GM12878 (cell line): ENCODE results near the gene CNOT10. TPM values are rescaled to one million over a fixed set of nuclear protein-coding genes. Genes with fewer than 3 reads are reported as not detected.

Experiments
- ATAC-seq: fragments of 200-7000 bp; cut with Tn5 transposase; 3 replicates; pipeline ENCODE4 v1.9.1; 2020; ENCODE audit warnings: mild to moderate bottlenecking, moderate library complexity
- BruUV-seq: library from RNA; stranded (reverse); fragments of 400-500 nt; replicated peaks from 2 replicates; lab custom pipeline; 2021; lab: Mats Ljungman, UMichigan
- CTCF ChIA-PET: fragments of 300-600 bp; sonication (Branson Sonifier 250); formaldehyde crosslinking; extraction: SDS; loops from one replicate; lab custom pipeline; 2021; ENCODE audit warnings: inconsistent platforms; lab: Yijun Ruan, JAX
- POLR2A ChIA-PET: fragments of 350-600 bp; formaldehyde crosslinking; extraction: SDS; loops from one replicate; lab custom pipeline; 2021; ENCODE audit warnings: inconsistent platforms; lab: Charles Lee
- RAD21 ChIA-PET: fragments of 300-600 bp; sonication (Branson Sonifier 250); formaldehyde crosslinking; loops from one replicate; lab custom pipeline; 2023; ENCODE audit warnings: antibody characterized with exemption; ENCODE audit not compliant: unreplicated experiment; lab: Charles Lee
- SMC1A ChIA-PET: fragments of 300-600 bp; sonication (Branson Sonifier 250); formaldehyde crosslinking; loops from one replicate; lab custom pipeline; 2023; ENCODE audit not compliant: unreplicated experiment, uncharacterized antibody; lab: Charles Lee
- DNase-seq: peaks from one replicate; pipeline ENCODE4 v3.0.0-alpha.2; 2011; ENCODE audit warnings: low read depth, low spot score
- FAIRE-seq: peaks from 3 replicates; lab custom pipeline; 2011; peaks lifted over from hg19 to GRCh38; lab: Jason Lieb, UNC
- H2AFZ ChIP-seq: 2 replicates; pipeline ENCODE4 v1.6.0; 2011; ENCODE audit warnings: low read depth, low read length, control low read depth; ENCODE audit not compliant: control insufficient read depth
- H3K27ac ChIP-seq: 2 replicates; pipeline ENCODE4 v1.5.1; 2011; ENCODE audit warnings: control low read depth; ENCODE audit not compliant: control insufficient read depth, insufficient read depth
- H3K27me3 ChIP-seq, 2 experiments: replicated peaks in 1 of 2; 2 replicates each; pipeline versions ENCODE4 v1.6.0 to v1.6.1; 2011; ENCODE audit warnings: low read length in 1 of 2; ENCODE audit not compliant: control insufficient read depth in 2 of 2, insufficient read depth in 2 of 2
- H3K36me3 ChIP-seq, 2 experiments: 2 replicates each; pipeline ENCODE4 v1.5.1; 2011; ENCODE audit warnings: low read length in 1 of 2; ENCODE audit not compliant: control insufficient read depth in 2 of 2, insufficient read depth in 2 of 2
- H3K4me1 ChIP-seq: 2 replicates; pipeline ENCODE4 v1.6.1; 2011; ENCODE audit warnings: mild to moderate bottlenecking, low read length, moderate library complexity, mixed read lengths; ENCODE audit not compliant: control insufficient read depth, insufficient read depth
- H3K4me2 ChIP-seq: 2 replicates; pipeline ENCODE4 v1.6.0; 2011; ENCODE audit warnings: control low read depth; ENCODE audit not compliant: control insufficient read depth, insufficient read depth
- H3K4me3 ChIP-seq: fragments of 200-600 bp; sonication (generic); 2 replicates; pipeline ENCODE4 v1.5.1; 2016
- H3K79me2 ChIP-seq: 2 replicates; pipeline ENCODE4 v1.6.0; 2011; ENCODE audit warnings: low read length; ENCODE audit not compliant: control insufficient read depth, insufficient read depth
- H3K9ac ChIP-seq: 2 replicates; pipeline ENCODE4 v1.8.0; 2011; ENCODE audit warnings: low read length, control low read depth, mixed read lengths; ENCODE audit not compliant: control insufficient read depth, insufficient read depth
- H3K9me3 ChIP-seq: replicated peaks from 3 replicates; pipeline ENCODE4 v1.5.1; 2011; ENCODE audit warnings: mild to moderate bottlenecking, low read length; ENCODE audit not compliant: control insufficient read depth, insufficient read depth
- H4K20me1 ChIP-seq: 2 replicates; pipeline ENCODE4 v1.6.0; 2011; ENCODE audit not compliant: control insufficient read depth, insufficient read depth
- BRCA1 ChIP-seq: IDR thresholded peaks from 2 replicates; pipeline ENCODE4 v1.6.1; 2011; ENCODE audit warnings: low read depth, low read length, improper control_type of control experiment
- CBX3 ChIP-seq: fragments of 200-600 bp; sonication (generic); IDR thresholded peaks from 2 replicates; pipeline ENCODE4 v1.6.1; 2016; ENCODE audit warnings: low read depth, borderline replicate concordance
- EP300 ChIP-seq, 2 experiments: fragments of 150-350 bp in 1 of 2; IDR thresholded peaks; 2 replicates each; pipeline ENCODE4 v1.6.1; 2011 to 2012; ENCODE audit warnings: low read depth in 2 of 2, low read length in 2 of 2, borderline replicate concordance in 1 of 2, improper control_type of control experiment in 1 of 2, inconsistent platforms in 1 of 2; ENCODE audit not compliant: control insufficient read depth in 1 of 2
- LARP7 ChIP-seq: fragments of 450-650 bp; IDR thresholded peaks from 2 replicates; pipeline ENCODE4 v1.6.1; 2017; ENCODE audit warnings: mild to moderate bottlenecking
- RAD21 ChIP-seq: IDR thresholded peaks from 2 replicates; pipeline ENCODE4 v1.6.1; 2011; ENCODE audit warnings: mild to moderate bottlenecking, low read depth, low read length, moderate library complexity; ENCODE audit not compliant: insufficient read depth
- RCOR1 ChIP-seq: conservative IDR thresholded peaks from 2 replicates; pipeline ENCODE4 v1.6.1; 2012; ENCODE audit warnings: low read depth, low read length, improper control_type of control experiment
- WGBS: methylation state at CpG from one replicate; pipeline ENCODE4 v1.1.6; 2016; ENCODE audit warnings: low lambda C conversion rate; ENCODE audit not compliant: insufficient replicate concordance, insufficient coverage; ENCODE audit errors: missing lambda C conversion rate; 5-methylcytosine and 5-hydroxymethylcytosine counted together
- in situ Hi-C: fragments of 300-500 bp; cut with MboI; formaldehyde crosslinking; loops from 9 replicates; pipeline ENCODE4 v1.14.3; 2018; ENCODE audit warnings: mixed read lengths
- intact Hi-C: fragments of 100-400 bp; cut with micrococcal nuclease; formaldehyde crosslinking; loops from one replicate; pipeline ENCODE4 v1.14.2; 2022; ENCODE audit not compliant: unreplicated experiment
- polyA plus RNA-seq, 11 experiments: library from polyadenylated mRNA; depleted of rRNA in 4 of 11; unstranded in 6 of 11; stranded (reverse) in 5 of 11; fragments of >200 nt; fragmentation: Nextera tagmentation in 4 of 11; fragmentation: Illumina TruSeq in 1 of 11; extraction: Ambion mirVana in 4 of 11; extraction: Trizol in 1 of 11; gene quantifications; 1 replicate in 1 of 11; 2 replicates in 10 of 11; pipeline versions ENCODE4 v1.2.1 to v1.2.3, GENCODE V29; 2011 to 2016; ENCODE audit warnings: inconsistent platforms in 2 of 11, missing spikeins in 2 of 11, low read depth in 1 of 11
- total RNA-seq, 4 experiments: library from RNA; depleted of rRNA in 3 of 4; stranded (reverse); fragments of >200 nt in 3 of 4; fragmentation: Illumina TruSeq in 1 of 4; extraction: Trizol in 1 of 4; gene quantifications; 2 replicates each; pipeline versions ENCODE4 v1.2.1 to v1.2.3, GENCODE V29; 2013 to 2021
- TF ChIP-seq, protein P1 (sequence below): fragments of 450-650 bp; IDR thresholded peaks from 2 replicates; pipeline ENCODE4 v1.6.1; 2017; ENCODE audit warnings: low read depth, mild to moderate bottlenecking, moderate library complexity
- TF ChIP-seq, protein P2 (sequence below): IDR thresholded peaks from 2 replicates; pipeline ENCODE4 v1.6.1; 2011; ENCODE audit warnings: borderline replicate concordance, low read depth, mild to moderate bottlenecking, moderate library complexity, low read length; ENCODE audit not compliant: insufficient read depth, poor library complexity, severe bottlenecking
- TF ChIP-seq, protein P3 (sequence below): IDR thresholded peaks from 2 replicates; pipeline ENCODE4 v1.6.1; 2011; ENCODE audit warnings: borderline replicate concordance, low read depth, mild to moderate bottlenecking, moderate library complexity, mixed read lengths, low read length; ENCODE audit not compliant: insufficient read depth; ENCODE audit errors: extremely low read length
- TF ChIP-seq, protein P4 (sequence below): fragments of 150-350 bp; IDR thresholded peaks from 2 replicates; pipeline ENCODE4 v1.6.1; 2016; ENCODE audit warnings: low read depth, low read length

Gene CNOT10
- total and polyA plus RNA-seq, 10 of the 15 experiments (the other 5 are each of a cell fraction or from before 2014, with no cell fraction given) = 18.2 to 51.9 (median 45.5) TPM

DNA sequence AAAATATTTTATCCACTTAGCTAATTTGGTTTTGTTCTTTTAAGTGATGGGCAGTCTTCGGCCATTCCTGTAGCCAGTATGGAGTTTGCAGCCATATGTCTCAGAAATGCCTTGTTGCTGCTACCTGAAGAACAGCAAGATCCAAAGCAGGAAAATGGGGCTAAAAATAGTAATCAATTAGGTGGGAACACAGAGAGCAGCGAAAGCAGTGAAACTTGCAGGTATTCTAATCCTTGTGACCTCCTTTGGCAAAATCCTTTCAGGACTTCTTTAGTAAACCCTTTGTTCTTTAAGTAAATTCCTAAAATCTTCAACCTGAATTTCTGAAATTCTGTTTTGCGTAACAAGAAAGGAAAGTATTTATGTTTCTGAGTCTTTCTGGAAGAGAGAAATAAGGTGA lies 49.8 kb downstream of the CNOT10 start:
- RAD21 ChIA-PET = interaction anchor here (1.2 to 1.6 kb wide), 5 partner anchors 144 to 204 kb away, joined by 3 to 6 read pairs (median 4); no protein-coding TSS in a partner anchor
- no peak for DNase-seq
- Histone ChIP-seq H3K4me2 (no peak overlapping the region), H3K36me3 (peaks cover 0 to 3% of the 10 kb centered on the region in 2 experiments; a peak in 2 of 4 replicates), H3K9me3 (no peaks in the 10 kb centered on the region), H4K20me1 (no peaks in the 10 kb centered on the region), H3K4me3 (no peak overlapping the region), H3K9ac (no peak overlapping the region), H3K79me2 (no peaks in the 10 kb centered on the region), H2AFZ (no peak overlapping the region), H3K4me1 (no peaks in the 10 kb centered on the region), H3K27me3 (no peaks in the 10 kb centered on the region), H3K27ac (no peak overlapping the region)
- no peak for ATAC-seq
- TF ChIP-seq, protein P1, sequence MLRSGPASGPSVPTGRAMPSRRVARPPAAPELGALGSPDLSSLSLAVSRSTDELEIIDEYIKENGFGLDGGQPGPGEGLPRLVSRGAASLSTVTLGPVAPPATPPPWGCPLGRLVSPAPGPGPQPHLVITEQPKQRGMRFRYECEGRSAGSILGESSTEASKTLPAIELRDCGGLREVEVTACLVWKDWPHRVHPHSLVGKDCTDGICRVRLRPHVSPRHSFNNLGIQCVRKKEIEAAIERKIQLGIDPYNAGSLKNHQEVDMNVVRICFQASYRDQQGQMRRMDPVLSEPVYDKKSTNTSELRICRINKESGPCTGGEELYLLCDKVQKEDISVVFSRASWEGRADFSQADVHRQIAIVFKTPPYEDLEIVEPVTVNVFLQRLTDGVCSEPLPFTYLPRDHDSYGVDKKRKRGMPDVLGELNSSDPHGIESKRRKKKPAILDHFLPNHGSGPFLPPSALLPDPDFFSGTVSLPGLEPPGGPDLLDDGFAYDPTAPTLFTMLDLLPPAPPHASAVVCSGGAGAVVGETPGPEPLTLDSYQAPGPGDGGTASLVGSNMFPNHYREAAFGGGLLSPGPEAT = no peak
- TF ChIP-seq, protein P2, sequence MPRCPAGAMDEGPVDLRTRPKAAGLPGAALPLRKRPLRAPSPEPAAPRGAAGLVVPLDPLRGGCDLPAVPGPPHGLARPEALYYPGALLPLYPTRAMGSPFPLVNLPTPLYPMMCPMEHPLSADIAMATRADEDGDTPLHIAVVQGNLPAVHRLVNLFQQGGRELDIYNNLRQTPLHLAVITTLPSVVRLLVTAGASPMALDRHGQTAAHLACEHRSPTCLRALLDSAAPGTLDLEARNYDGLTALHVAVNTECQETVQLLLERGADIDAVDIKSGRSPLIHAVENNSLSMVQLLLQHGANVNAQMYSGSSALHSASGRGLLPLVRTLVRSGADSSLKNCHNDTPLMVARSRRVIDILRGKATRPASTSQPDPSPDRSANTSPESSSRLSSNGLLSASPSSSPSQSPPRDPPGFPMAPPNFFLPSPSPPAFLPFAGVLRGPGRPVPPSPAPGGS = no peak
- TF ChIP-seq, protein P3, sequence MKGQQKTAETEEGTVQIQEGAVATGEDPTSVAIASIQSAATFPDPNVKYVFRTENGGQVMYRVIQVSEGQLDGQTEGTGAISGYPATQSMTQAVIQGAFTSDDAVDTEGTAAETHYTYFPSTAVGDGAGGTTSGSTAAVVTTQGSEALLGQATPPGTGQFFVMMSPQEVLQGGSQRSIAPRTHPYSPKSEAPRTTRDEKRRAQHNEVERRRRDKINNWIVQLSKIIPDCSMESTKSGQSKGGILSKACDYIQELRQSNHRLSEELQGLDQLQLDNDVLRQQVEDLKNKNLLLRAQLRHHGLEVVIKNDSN = no peak
- TF ChIP-seq EP300 (IDR thresholded peaks at IDR 0.05; ENCODE audit: borderline replicate concordance in 1 of 2, control insufficient read depth in 1 of 2, low read depth in 2 of 2, low read length in 2 of 2) (no peak), CBX3 (no peak), BRCA1 (no peak), LARP7 (no peak), RCOR1 (no peak), RAD21 (no peak)
- TF ChIP-seq, protein P4, sequence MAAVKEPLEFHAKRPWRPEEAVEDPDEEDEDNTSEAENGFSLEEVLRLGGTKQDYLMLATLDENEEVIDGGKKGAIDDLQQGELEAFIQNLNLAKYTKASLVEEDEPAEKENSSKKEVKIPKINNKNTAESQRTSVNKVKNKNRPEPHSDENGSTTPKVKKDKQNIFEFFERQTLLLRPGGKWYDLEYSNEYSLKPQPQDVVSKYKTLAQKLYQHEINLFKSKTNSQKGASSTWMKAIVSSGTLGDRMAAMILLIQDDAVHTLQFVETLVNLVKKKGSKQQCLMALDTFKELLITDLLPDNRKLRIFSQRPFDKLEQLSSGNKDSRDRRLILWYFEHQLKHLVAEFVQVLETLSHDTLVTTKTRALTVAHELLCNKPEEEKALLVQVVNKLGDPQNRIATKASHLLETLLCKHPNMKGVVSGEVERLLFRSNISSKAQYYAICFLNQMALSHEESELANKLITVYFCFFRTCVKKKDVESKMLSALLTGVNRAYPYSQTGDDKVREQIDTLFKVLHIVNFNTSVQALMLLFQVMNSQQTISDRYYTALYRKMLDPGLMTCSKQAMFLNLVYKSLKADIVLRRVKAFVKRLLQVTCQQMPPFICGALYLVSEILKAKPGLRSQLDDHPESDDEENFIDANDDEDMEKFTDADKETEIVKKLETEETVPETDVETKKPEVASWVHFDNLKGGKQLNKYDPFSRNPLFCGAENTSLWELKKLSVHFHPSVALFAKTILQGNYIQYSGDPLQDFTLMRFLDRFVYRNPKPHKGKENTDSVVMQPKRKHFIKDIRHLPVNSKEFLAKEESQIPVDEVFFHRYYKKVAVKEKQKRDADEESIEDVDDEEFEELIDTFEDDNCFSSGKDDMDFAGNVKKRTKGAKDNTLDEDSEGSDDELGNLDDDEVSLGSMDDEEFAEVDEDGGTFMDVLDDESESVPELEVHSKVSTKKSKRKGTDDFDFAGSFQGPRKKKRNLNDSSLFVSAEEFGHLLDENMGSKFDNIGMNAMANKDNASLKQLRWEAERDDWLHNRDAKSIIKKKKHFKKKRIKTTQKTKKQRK = no peak
- POLR2A ChIA-PET = no interaction called here
- FAIRE-seq = no peak
- CTCF ChIA-PET = interaction anchor here (0.9 to 3.7 kb wide), 8 partner anchors 12 to 203 kb away, joined by 3 to 46 read pairs (median 6); no protein-coding TSS in a partner anchor
- WGBS = 99% methylated on average over 3 of the region's 3 CpGs
- in situ Hi-C loops = loop anchor here (5.0 kb wide), 1 partner anchor 198 kb away; no protein-coding TSS in a partner anchor
- SMC1A ChIA-PET = interaction anchor here (1.1 to 3.7 kb wide), 9 partner anchors 24 to 224 kb away, joined by 3 to 35 read pairs (median 4); no protein-coding TSS in a partner anchor
- intact Hi-C loops = loop anchor here (10.0 kb wide), 2 partner anchors 170 to 340 kb away; no protein-coding TSS in a partner anchor
- BruUV-seq = no TSS peak
